PC-9 (cell line): Measurements from ENCODE around the gene GRPEL2.

Source experiments
- CTCF ChIP-seq: fragments of 200-600 bp; sonication (generic); conservative IDR thresholded peaks from 2 replicates; pipeline ENCODE4 v1.6.1; 2017; ENCODE audit warnings: mixed run types, antibody characterized with exemption, mild to moderate bottlenecking, moderate library complexity
- EZH2 ChIP-seq: fragments of 200-600 bp; sonication (generic); IDR thresholded peaks from 2 replicates; pipeline ENCODE4 v1.8.0; 2017; ENCODE audit warnings: antibody characterized with exemption, low read depth

GRCh38 chr5:149340920-149341319 lies 4.4 kb upstream of the GRPEL2 start:
- TF ChIP-seq CTCF = no peak
- no peak for TF ChIP-seq EZH2
